Epithelial cell of proximal tubule (primary cell): ENCODE results near the gene CIAO2A. TPM values are rescaled to one million over a fixed set of nuclear protein-coding genes. Genes with fewer than 3 reads are reported as not detected.

Experiments used
- DNase-seq: peaks from one replicate; pipeline ENCODE4 v3.0.0-alpha.2; 2011; ENCODE audit warnings: low read depth
- H3K4me3 ChIP-seq: 2 replicates; pipeline ENCODE4 v1.5.1; 2011; ENCODE audit warnings: low read depth, mild to moderate bottlenecking, low read length
- total RNA-seq: library from RNA; depleted of rRNA; stranded (reverse); fragments of >200 nt; gene quantifications from 2 replicates; pipeline ENCODE4 v1.2.3, GENCODE V29; 2015
- TF ChIP-seq, protein P1 (sequence below): conservative IDR thresholded peaks from 2 replicates; pipeline ENCODE4 v1.5.1; 2012; ENCODE audit warnings: low read depth, mild to moderate bottlenecking, low read length

CIAO2A gene, protein sequence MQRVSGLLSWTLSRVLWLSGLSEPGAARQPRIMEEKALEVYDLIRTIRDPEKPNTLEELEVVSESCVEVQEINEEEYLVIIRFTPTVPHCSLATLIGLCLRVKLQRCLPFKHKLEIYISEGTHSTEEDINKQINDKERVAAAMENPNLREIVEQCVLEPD
- total RNA-seq, result 92.3 and 101 TPM in 2 replicates

DNA sequence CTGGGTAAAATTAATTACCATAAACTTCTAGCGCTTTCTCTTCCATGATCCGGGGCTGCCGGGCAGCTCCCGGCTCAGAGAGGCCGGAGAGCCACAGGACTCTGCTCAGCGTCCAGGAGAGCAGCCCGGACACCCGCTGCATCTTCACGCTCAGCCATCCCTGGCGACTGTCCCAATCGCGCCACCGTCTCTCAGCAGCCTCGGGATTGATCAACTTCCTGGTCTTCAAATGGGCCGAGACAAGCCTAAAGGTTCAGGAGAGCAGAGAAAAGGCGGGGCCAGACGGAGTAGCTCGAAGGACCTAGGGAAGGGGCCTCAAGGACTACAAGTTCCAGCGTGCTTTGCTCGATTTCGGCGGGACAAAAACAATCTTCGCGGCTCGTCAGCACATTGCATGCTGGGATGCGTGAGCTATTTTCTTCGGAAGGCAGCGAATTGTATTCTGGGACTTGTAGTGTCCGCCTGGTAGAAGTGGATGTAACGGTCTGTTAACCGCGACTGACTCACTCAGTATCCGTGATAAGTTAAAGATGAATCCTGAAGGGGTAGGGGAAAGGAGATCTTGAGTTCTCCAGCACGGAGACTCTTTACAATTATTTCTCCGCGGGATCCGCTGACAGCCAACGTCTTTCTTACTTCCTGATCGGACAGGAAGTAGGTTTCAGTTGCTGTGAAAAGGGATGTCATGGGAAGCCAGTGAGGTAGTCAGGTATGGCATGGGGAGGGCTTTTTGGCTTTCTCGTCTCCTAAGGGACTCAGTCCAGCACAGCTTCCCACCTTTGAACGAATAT lies at the start of gene CIAO2A:
CIAO2A (minus strand) TSS at position 212 of the 791 bp plus-strand sequence; CDS start at position 142, 70 bp downstream.
- TF ChIP-seq, protein P1, sequence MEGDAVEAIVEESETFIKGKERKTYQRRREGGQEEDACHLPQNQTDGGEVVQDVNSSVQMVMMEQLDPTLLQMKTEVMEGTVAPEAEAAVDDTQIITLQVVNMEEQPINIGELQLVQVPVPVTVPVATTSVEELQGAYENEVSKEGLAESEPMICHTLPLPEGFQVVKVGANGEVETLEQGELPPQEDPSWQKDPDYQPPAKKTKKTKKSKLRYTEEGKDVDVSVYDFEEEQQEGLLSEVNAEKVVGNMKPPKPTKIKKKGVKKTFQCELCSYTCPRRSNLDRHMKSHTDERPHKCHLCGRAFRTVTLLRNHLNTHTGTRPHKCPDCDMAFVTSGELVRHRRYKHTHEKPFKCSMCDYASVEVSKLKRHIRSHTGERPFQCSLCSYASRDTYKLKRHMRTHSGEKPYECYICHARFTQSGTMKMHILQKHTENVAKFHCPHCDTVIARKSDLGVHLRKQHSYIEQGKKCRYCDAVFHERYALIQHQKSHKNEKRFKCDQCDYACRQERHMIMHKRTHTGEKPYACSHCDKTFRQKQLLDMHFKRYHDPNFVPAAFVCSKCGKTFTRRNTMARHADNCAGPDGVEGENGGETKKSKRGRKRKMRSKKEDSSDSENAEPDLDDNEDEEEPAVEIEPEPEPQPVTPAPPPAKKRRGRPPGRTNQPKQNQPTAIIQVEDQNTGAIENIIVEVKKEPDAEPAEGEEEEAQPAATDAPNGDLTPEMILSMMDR, result no peak
- H3K4me3 ChIP-seq, result peak within 1 kb of the TSS; percentile 91
- peak; percentile 98 for DNase-seq

DNA sequence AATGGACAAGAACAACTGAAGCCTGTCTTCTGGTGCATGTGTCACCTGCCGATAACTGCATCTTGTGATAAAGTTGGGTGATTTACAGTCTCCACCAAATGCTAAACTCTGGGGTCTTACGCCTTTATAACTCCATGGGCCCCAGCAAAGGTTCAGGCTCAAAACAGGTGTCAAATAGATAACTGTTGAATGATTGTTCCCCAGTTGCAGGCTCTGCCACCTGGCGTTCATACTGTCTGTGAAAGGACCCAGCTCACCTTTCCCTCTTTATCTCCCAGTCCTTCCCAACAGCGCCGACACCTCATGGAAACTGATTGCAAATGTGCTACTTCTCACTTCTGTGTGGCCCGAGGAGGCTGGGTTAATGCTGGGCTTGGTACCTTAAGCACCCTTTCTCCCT lies 49.6 kb upstream of the CIAO2A start:
- TF ChIP-seq, protein P1, result no peak

DNA sequence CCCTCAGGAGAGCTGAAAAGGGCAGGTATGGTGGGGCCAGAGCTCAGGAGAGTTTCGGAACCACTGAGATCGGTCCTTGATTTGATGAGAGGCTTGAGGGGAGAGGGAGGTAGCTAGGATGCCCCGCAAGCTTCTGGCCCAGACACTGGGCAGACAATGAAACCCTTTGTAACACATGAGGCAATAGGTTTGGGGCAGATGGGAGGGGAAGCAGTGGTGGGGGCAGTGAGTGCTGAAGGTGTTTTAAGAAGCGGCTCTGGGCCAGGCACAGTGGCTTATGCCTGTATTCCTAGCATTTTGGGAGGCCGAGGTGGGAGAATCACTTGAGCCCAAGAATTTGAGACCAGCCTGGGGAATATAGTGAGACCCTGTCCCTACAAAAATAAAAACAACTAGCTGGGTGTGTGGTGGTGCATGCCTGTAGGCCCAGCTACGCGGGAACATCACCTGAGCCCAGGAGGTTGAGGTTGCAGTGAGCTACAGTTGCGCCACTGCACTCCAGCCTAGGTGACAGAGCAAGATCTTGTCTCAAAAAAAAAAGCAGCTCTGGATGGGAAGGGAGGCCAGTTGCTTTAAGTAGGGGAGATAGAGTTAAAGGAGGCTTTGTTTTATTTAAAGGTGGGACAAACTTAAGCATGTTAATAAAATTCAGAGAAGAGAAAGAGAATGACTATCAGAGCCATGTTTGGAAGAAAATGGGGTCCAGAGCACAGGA lies 48.3 kb upstream of the CIAO2A start:
- no peak for DNase-seq

More for the DNA sequence above, 49.6 kb upstream of the CIAO2A start:
- no peak overlapping the region for H3K4me3 ChIP-seq
- DNase-seq, result no peak

DNA sequence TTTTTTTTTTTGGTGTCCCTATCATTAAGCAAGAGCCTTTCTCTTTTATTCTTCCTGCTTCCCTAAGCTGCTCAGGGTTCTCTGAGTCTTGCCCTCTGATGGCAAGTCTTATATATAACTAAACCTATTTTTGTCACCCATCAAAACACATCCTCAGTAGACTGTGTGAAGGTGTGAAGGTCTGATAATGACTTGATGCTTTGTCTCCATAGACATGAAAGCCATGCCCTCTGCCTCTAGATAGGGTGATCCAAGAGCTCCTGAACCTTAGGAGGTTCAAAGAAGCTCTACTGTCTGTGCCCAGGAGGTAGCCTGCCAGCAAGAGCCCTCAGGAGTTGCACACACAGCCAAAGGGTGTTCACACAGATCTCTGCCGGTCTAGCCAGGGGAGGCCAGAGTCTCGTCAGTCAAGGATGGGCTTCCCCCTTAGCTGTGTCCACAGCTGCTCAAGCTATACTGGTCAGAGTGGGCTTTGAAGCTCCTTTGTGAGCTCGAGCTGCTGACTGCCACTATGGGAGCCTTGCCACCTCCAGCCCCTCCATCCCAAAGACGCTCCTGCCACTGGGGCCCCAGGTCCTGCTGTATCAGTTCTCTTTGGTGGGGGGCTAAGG lies 44.8 kb upstream of the CIAO2A start:
- TF ChIP-seq, protein P1, result no peak
- no peak overlapping the region for H3K4me3 ChIP-seq
- DNase-seq, result no peak

More for the DNA sequence above, 48.3 kb upstream of the CIAO2A start:
- TF ChIP-seq, protein P1, result no peak
- no peak overlapping the region for H3K4me3 ChIP-seq

DNA sequence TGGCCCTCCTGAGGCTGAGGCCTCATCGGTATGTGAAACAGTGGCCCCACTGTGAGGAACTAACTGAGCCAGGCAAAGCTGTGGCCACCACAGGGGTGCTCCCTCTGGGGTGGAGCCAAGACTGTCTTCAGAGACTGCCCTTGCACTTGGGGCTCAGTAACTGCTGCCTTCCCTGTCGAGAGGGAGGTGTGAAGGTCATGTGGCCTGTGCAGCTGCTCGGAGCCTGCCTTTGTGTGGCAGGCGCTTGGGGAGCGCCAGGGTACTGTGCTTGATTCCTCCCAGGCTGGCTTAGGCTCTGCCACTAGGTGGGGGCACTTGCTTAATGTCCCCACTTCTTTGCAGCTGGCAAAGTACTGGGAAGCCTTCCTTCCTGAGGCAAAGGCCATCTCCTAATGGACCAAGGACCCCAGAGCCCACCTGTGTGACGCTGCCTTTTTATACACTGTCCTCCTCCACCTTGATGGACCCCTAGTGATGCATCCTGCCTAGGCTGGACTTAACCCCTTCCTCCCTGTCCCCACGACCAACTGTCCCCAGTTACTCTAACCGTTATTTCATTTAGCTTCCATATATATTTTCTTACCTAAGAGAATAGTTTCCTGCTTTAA lies 43.7 kb upstream of the CIAO2A start:
- no peak overlapping the region for H3K4me3 ChIP-seq
- DNase-seq, result no peak
- TF ChIP-seq, protein P1, result no peak

DNA sequence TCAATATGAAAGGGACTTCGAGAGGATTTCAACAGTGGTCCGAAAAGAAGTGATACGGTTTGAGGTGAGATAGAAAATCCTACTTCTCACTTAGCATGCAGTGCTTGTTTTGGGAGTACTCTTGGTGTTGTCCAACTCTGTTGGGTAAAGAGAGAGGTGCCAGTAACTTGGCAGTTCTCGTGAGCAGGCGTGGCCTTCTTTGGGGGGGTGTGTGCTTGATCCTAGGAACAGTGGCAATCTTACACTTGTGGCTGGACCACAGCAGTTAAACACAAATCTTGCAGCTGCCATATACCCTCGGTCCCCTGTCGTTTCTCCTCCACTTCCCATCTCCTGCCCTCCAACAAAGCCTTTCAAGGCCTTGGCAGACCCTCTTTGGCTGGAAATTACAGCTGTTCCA lies 42.7 kb upstream of the CIAO2A start:
- DNase-seq, result no peak
- TF ChIP-seq, protein P1, result no peak
- no peak overlapping the region for H3K4me3 ChIP-seq
